Ishikawa (cell line): ENCODE results near the gene SEC61G.

Experiments used
- CEBPB ChIP-seq: IDR thresholded peaks from 2 replicates; pipeline ENCODE4 v1.6.1; 2012
- CREB1 ChIP-seq: IDR thresholded peaks from 2 replicates; pipeline ENCODE4 v1.6.1; 2012; ENCODE audit warnings: low read depth
- EGR1 ChIP-seq: IDR thresholded peaks from 2 replicates; pipeline ENCODE4 v1.6.1; 2012
- EP300 ChIP-seq: IDR thresholded peaks from 2 replicates; pipeline ENCODE4 v1.6.1; 2012; ENCODE audit warnings: borderline replicate concordance
- FOXM1 ChIP-seq: IDR thresholded peaks from 2 replicates; pipeline ENCODE4 v1.6.1; 2012; ENCODE audit warnings: low read depth, borderline replicate concordance
- MAX ChIP-seq: IDR thresholded peaks from 2 replicates; pipeline ENCODE4 v1.6.1; 2012
- NFIC ChIP-seq: IDR thresholded peaks from 2 replicates; pipeline ENCODE4 v1.6.1; 2012
- RAD21 ChIP-seq: IDR thresholded peaks from 2 replicates; pipeline ENCODE4 v1.6.1; 2012; ENCODE audit warnings: low read depth
- REST ChIP-seq: IDR thresholded peaks from 2 replicates; pipeline ENCODE4 v1.6.1; 2012; ENCODE audit warnings: low read depth, mild to moderate bottlenecking
- TAF1 ChIP-seq: IDR thresholded peaks from 2 replicates; pipeline ENCODE4 v1.6.1; 2012; ENCODE audit warnings: low read depth, mild to moderate bottlenecking
- TCF12 ChIP-seq: IDR thresholded peaks from 2 replicates; pipeline ENCODE4 v1.6.1; 2012; ENCODE audit warnings: low read depth
- TEAD4 ChIP-seq: IDR thresholded peaks from 2 replicates; pipeline ENCODE4 v1.6.1; 2012
- USF1 ChIP-seq: IDR thresholded peaks from 2 replicates; pipeline ENCODE4 v1.6.1; 2012
- YY1 ChIP-seq: IDR thresholded peaks from 2 replicates; pipeline ENCODE4 v1.6.1; 2012; ENCODE audit warnings: low read depth
- ZBTB7A ChIP-seq: IDR thresholded peaks from 2 replicates; pipeline ENCODE4 v1.6.1; 2012; ENCODE audit warnings: low read depth

SEC61G gene

GRCh38 chr7:54778696-54779540, 19.9 kb upstream of the SEC61G start:
- TF ChIP-seq CREB1 (no peak), TAF1 (no peak), MAX (no peak), EP300 (no peak), TCF12 (no peak), USF1 (no peak), NFIC (no peak), EGR1 (no peak), CEBPB (no peak), RAD21 (no peak), YY1 (no peak), TEAD4 (no peak), REST (no peak), FOXM1 (no peak), ZBTB7A (no peak)

GRCh38 chr7:54778166-54778565, 19.2 kb upstream of the SEC61G start:
- no peak for TF ChIP-seq EP300
- no peak for TF ChIP-seq TAF1
- no peak for TF ChIP-seq RAD21
- TF ChIP-seq EGR1: no peak
- TF ChIP-seq CREB1: no peak
- TF ChIP-seq USF1: no peak
- no peak for TF ChIP-seq REST
- TF ChIP-seq ZBTB7A: no peak
- no peak for TF ChIP-seq TCF12
- TF ChIP-seq TEAD4: no peak
- no peak for TF ChIP-seq NFIC
- no peak for TF ChIP-seq MAX

- no peak for TF ChIP-seq REST
- TF ChIP-seq CREB1: no peak
- TF ChIP-seq TEAD4: no peak
- no peak for TF ChIP-seq EGR1
- TF ChIP-seq CEBPB: no peak
Measured at GRCh38 chr7:54774785-54775740, 16.1 kb upstream of the SEC61G start.
